ENCODE data around the gene TCAP.

GRCh38 chr17:39697961-39698360 lies 32.8 kb downstream of the TCAP start:
- TF ChIP-seq GATA2 (IDR thresholded peaks at IDR 0.05; ENCODE audit: low read depth, low read length): no peak
- no peak for TF ChIP-seq GATA3 (IDR thresholded peaks at IDR 0.05; ENCODE audit: low read depth, low read length)
